Femur (tissue), 1 donor: Measurements from ENCODE around the gene OR6X1.
"Not testable (repeated sequence)": the region's sequence is repeated elsewhere in the genome, so short reads cannot be mapped to it uniquely, and the experiment has no call there.

ENCODE experiments used
- DNase-seq: peaks from one replicate; pipeline ENCODE4 v3.0.0-alpha.2; 2017

The OR6X1 gene

GRCh38 chr11:123751781-123752180 is 2.5 kb downstream of the OR6X1 start:
- DNase-seq = no peak

GRCh38 chr11:123748349-123748748 is 6.0 kb downstream of the OR6X1 start:
- DNase-seq = not testable (repeated sequence)

- DNase-seq = no peak
Measured at GRCh38 chr11:123745764-123746451, 8.4 kb downstream of the OR6X1 start.

GRCh38 chr11:123742724-123743120 is 11.6 kb downstream of the OR6X1 start:
- DNase-seq = no peak

GRCh38 chr11:123742031-123742723 is 12.1 kb downstream of the OR6X1 start:
- no peak for DNase-seq

- DNase-seq = peak; percentile 94
Measured at GRCh38 chr11:123741159-123742030, 12.9 kb downstream of the OR6X1 start, which contains the start of gene ZNF202. Gene ZNF202 (minus strand): TSS chr11:123741660. CDS start chr11:123730888, 10,772 bp downstream.

- DNase-seq = no peak
Measured at GRCh38 chr11:123740787-123741158, 13.5 kb downstream of the OR6X1 start.

- DNase-seq = no peak
Measured at GRCh38 chr11:123738374-123738773, 15.9 kb downstream of the OR6X1 start.

GRCh38 chr11:123736769-123737168 is 17.5 kb downstream of the OR6X1 start:
- DNase-seq = no peak

- no peak for DNase-seq
Measured at GRCh38 chr11:123729602-123730001, 24.7 kb downstream of the OR6X1 start.

- no peak for DNase-seq
Measured at GRCh38 chr11:123725995-123726655, 28.2 kb downstream of the OR6X1 start.

GRCh38 chr11:123719452-123719851 is 34.9 kb downstream of the OR6X1 start:
- DNase-seq = no peak

- DNase-seq = no peak
Measured at GRCh38 chr11:123718469-123718868, 35.8 kb downstream of the OR6X1 start.

- DNase-seq = no peak
Measured at GRCh38 chr11:123718063-123718462, 36.3 kb downstream of the OR6X1 start.

- not testable (repeated sequence) for DNase-seq
Measured at GRCh38 chr11:123712627-123713026, 41.7 kb downstream of the OR6X1 start.

GRCh38 chr11:123707606-123708205 is 46.6 kb downstream of the OR6X1 start:
- DNase-seq = peak; percentile 76

GRCh38 chr11:123707206-123707605 is 47.1 kb downstream of the OR6X1 start:
- DNase-seq = no peak

- DNase-seq = no peak
Measured at GRCh38 chr11:123704341-123704740, 50.0 kb downstream of the OR6X1 start.
